ENCODE measurements around the gene SLC35C1.
A peak's percentile ranks its signal among the peaks of the same experiment; 100 is the strongest.

SLC35C1 gene

DNA sequence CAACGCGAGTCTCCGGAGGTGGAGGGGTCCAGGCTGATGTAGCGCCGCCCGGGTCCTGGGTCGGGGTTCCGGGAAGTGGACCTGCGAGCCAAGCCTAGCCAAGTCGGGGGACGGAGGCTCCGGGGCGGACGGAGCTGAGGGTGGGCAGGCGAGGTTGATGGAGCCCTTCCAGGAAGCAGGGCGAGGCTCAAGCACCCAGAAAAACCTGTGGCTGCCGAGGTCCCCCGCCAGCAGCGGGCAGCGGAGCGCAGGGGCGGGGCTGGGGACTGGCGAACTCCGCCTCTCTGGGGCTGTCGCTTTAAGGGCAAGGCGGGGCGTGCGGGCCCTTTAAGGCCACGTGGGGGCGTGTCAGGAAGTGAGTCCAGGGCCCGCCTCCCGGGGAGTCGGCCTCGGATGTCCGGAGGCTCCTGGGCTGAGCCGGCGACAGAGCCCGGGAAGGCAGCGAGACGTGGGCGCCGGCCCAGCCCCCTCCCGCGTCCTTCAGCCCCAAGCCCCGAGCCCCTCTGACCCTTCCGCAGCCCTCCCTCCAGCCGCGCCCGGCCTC, at the start of gene SLC35C1:
Gene SLC35C1, plus strand, starts transcription at position 389 of the 544 bp plus-strand sequence. CDS start 653 bp downstream, outside the sequence.
- peak; percentile 93 to 95 for DNase-seq

GRCh38 chr11:45755281-45755859, 49.6 kb upstream of the SLC35C1 start:
- no peak for DNase-seq

DNA sequence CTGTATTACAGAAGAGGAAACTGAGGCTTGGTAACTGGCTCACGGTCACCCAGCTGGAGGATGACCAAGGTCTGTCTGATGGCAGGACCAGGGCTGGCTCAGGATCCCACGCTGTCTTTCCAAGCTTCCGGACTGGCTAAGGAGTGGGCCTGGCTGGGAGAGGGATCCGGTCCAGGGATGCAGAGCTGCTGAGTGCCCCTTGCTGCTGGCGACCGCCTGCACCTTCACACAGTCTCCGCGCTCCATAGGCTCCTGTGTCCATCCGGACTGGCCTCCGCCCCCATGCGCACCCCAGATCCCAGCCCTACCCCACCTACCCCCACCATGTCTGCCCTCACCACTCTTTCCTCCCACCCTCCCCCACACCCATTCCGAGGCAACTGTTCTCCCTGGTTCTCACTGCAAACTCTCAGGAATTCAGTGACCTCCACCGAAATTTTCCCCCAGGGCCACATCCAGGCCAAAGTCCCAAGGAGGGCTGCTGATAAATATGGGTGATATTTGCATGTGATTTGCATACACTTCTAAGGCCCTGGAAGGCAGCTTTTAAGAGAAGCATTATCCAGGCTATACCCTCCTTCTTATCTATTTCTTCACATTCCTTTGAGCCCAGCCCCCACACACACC, 48.5 kb upstream of the SLC35C1 start:
- DNase-seq = no peak

GRCh38 chr11:45757672-45758071, 47.3 kb upstream of the SLC35C1 start:
- no peak for DNase-seq

DNA sequence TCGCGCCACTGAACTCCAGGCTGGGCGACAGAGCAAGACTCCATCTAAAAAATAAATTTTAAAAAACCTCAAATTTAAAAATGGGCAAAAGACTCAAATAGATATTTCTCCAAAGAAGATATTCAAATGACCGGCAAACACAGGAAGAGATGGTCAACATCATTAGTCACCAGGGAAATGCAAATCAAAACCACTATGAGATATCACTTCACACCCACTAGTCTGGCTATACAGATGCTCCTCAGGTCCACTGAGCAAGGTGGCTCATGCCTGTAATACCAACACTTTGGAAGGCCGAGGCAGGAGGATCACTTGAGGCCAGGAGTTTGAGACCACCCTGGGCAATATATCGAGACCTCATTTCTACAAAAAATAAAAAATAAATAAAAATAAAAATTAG, 43.3 kb upstream of the SLC35C1 start:
- DNase-seq = no peak

DNA sequence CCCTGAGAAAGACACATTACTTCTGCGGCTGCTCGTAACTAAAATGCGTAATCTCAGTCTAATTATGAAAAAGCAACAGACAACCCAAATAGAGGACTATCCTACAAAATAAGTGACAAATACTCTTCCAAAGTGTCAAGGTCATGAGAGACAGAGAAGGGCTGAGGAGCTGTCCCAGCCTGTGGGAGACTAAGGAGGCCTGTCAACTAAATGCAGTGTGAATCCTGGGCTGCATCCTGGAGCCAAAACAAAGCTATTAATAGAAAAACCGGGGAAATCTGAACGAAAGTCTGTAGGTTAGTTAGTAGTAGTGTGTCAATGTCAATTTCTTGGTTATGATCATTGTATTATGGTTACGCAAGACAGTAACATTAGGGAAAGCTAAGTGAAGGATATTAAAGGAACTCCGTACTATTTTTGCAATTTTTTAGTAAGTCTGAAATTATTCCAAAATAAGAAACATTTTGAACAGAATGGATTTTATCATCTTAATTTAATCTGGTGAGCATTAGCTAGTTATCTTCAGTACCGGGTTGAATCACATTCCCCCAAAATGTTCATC, 39.8 kb upstream of the SLC35C1 start:
- no peak for DNase-seq

- no peak for DNase-seq
Observed at GRCh38 chr11:45765836-45766235, 39.1 kb upstream of the SLC35C1 start.

GRCh38 chr11:45766469-45766868, 38.5 kb upstream of the SLC35C1 start:
- no peak for DNase-seq

GRCh38 chr11:45768486-45768885, 36.5 kb upstream of the SLC35C1 start:
- DNase-seq = no peak

DNA sequence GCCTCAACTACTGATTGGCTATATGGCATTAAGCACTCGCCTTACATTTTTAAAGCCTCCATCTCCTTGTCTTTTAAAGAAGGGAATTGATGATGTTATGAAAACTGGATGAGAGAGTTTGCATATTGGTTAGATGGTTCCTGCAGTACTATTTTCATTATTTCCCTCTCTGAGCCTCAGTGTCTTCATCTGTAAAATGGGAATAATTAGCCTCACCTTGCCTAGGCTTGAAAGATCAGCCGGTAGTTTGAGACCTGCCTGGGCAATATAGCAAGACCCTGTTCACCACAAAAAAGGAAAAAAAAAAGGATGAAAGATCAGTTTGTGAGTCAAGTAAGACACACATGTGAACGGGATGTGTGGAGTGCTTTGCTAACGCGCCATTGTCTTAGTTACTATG, 35.0 kb upstream of the SLC35C1 start:
- no peak for DNase-seq

GRCh38 chr11:45771193-45771565, 33.8 kb upstream of the SLC35C1 start:
- DNase-seq = peak; percentile 69 to 74

DNA sequence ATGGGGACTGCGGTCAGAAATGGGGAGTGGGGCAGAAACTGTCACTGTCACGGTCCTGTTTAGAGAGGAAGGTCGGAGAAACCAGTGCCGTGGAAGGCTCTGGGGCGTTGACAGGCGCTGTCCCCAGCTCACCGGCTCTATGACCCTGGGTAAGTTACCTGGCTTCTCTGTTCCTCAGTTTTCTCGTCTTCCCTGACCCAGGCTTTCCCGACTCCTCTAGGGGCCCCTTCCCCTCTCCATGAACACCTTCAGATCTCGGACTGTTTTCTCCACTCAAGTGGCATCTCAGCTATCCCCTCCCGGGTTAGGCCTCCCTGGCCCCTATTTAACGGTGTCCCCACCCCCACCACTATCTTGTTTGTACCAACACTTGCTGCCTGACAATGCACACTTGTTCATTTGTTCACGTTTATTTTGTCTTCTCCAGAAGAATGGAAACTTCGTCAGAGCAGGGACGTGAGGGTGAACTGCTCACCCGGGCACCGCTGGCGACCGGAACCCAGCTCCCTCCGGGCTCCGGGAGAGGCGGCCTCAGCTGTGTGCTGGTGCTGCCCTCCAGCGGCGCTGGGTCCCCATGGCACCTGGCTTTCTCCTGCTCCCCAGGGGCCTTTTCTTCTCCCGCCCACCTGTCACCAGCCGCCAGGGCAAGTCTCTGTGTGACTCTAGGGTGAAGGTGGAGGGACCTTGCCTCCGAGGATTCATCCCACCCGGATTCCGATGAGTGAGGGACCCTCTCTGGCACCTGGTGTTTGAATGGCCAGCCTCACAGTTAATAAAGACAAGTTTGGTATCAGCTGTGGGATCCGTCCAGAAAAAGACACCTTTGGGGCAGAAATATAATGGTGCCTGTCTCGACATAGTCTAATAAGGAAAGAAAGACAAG, 33.1 kb upstream of the SLC35C1 start:
- peak; percentile 79 to 80 for DNase-seq

GRCh38 chr11:45772449-45772774, 32.5 kb upstream of the SLC35C1 start:
- DNase-seq = no peak

GRCh38 chr11:45772986-45773785, 31.8 kb upstream of the SLC35C1 start:
- no peak for DNase-seq

DNA sequence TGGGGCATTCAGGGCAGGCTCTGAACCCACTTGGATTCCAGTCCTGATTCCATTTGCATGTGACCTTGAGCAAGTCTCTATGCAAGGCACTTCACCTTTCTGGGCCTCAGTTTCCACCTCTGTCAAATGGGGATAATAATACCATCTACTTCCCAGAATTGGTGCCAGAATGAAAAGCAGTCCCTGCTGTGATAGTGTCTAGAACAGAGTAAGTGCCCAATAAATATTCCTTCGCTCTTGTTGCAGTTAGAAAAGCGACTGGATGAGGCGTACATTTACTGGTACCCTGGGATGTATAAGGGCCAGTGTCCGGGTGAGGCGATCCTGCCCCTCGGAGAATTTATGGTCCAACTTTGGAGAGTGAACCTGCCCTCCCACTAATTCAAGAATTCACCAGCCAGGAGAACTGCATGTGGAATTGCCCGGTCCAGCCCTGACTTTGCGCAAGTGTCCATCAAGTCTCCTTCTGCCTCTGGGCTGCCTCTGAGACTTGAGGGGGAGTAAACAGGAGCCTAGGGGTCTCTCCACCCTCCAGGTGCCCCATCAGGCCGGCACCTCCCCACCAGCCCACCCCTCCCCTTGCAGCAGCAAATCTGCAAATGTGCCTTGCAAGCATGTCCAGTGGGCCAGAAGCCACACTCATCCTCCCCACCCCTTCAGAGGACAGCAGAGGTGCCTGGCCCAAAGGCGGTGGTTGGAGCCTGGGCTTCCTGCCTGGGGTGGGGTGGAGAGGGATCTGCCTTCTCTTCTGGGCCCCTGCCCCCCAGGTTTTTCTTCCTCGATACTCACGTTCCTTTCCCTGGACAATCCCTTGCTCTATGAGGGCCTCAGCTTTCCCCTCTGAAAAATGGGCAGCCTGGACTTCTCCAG, 30.9 kb upstream of the SLC35C1 start:
- no peak for DNase-seq

DNA sequence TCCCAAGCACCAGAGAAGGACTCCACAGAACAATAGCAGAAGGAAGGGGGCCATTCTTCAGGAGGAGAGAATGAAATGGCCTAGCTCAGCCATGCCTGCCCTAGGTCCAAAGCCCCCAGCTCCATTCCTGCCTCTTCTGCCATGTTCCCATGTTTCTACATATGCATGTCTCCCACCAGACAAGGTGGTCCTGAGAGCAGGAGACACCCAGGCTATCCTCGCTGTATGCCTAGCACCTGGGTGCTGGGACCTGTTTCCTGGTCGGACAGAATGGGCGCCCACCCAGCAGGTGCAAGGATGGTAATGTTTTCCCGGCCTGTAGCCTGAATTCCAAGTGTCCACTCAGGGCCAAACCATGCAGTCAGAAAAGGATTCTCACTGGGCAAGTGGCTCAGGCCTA, 30.2 kb upstream of the SLC35C1 start:
- DNase-seq = no peak

DNA sequence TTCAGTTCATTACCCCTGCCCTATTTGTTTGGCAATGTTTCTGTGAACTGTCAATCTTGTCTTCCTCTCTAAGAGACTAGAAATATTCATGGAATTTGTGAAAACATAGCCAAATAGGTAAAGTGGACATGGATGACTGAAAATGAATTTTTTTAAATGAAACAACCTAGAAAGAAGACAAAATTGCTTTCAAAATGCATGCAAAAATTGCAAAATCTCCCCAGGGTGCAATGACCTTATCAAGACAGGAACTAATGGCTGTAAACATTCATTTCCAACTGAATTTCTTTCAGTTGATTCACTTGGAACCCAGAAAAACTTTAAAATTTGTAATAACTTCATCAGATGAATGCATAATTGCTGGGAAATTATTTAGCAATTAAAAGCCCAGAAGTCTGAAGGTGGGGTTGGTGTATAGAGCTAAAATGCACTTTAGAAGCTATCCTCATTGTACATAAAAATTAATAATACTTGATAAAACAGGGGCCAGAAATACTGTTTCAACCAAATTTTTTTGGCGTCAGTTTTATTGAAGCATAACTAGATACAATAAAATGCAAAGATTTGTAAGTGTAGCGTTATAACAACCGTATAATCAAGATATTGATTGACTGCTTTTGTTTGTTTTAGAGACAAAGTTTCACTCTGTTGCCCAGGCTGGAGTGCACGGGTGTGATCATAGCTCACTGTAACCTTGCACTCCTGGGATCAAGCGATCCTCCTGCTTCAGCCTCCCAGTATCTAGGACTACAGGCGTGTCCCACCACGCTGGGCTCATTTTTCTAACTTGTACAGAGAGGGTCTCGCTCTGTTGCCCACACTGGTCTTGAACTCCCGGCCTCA, 27.6 kb upstream of the SLC35C1 start:
- DNase-seq = no peak

- DNase-seq = no peak
Observed at GRCh38 chr11:45778341-45778740, 26.6 kb upstream of the SLC35C1 start.

DNA sequence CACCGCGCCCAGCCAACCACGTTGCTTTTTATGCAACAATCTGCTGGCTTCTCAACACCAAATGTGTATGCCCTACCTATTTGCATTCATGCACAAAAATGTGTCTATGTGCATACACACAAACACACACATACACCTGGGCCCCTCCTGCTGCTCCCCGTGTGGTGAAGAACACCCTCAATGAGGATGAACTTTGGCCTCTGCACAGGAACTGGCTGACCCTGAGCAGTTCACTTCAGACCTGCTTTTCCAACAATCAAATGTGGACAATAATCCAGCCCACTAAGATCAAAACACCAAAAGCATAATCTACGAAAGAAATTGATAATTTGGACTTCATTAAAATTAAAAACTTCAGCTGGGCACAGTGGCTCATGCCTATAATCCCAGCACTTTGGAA, 25.3 kb upstream of the SLC35C1 start:
- no peak for DNase-seq

DNA sequence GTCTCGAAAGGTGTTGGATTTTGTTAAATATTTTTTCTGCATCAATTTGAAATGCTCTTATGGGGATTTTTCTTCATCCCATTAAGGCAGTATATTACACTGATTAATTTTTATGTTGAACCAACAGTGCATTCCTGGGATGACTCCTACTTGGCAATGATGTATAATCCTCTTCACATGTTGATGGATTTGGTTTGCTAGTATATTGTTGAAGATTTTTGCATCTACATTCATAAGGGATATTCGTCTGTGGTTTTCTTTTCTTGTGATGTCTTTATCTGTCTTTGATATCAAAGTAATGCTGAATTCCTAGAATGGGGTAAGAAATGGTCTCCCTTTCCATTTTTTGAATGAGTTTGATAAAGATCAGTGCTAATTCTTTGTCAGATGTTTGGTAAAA, 18.7 kb upstream of the SLC35C1 start:
- no peak for DNase-seq

- no peak for DNase-seq
Observed at GRCh38 chr11:45788887-45789286, 16.1 kb upstream of the SLC35C1 start.

All from CD4-positive, alpha-beta T cell treated with Interleukin-4 for 1 hour (primary cell).